Pancreas (tissue), 10 donors: ENCODE measurements around the gene LTO1. TPM values are rescaled to one million over a fixed set of nuclear protein-coding genes. Genes with fewer than 3 reads are reported as not detected.

ENCODE experiments used
- ATAC-seq, 4 donors: fragments of 200-7000 bp; cut with Tn5 transposase; one replicate each; pipeline versions ENCODE4 v1.8.0 to v1.9.1; 2020; ENCODE audit warnings: mild to moderate bottlenecking in 4 of 4, moderate library complexity in 4 of 4
- DNase-seq, 6 donors: peaks; one replicate each; pipeline ENCODE4 v3.0.0-alpha.2; 2020
- FAIRE-seq: peaks from 2 replicates; lab custom pipeline; 2012; peaks lifted over from hg19 to GRCh38; lab: Jason Lieb, UNC
- H3K27ac ChIP-seq, 4 donors: fragments of 200-600 bp; sonication (generic); 1 replicate in 3 of 4; 2 replicates in 1 of 4; pipeline versions ENCODE4 v1.5.0 to v1.8.0; 2020
- H3K27me3 ChIP-seq, 4 donors: fragments of 200-600 bp; one replicate each; pipeline ENCODE4 v1.8.0; 2021
- H3K36me3 ChIP-seq, 3 donors: fragments of 200-600 bp; sonication (generic) in 1 of 3; one replicate each; pipeline versions ENCODE4 v1.5.0 to v1.8.0; 2020 to 2021
- H3K4me1 ChIP-seq, 3 donors: fragments of 200-600 bp; one replicate each; pipeline ENCODE4 v1.8.0; 2021
- H3K4me3 ChIP-seq, 4 donors: fragments of 200-600 bp; sonication (generic) in 2 of 4; one replicate each; pipeline versions ENCODE4 v1.5.0 to v1.8.0; 2020 to 2021
- H3K9me3 ChIP-seq, 4 donors: fragments of 200-600 bp; one replicate each; pipeline ENCODE4 v1.8.0; 2021
- CTCF ChIP-seq, 4 donors: fragments of 200-600 bp; sonication (generic) in 3 of 4; IDR thresholded peaks; one replicate each; pipeline versions ENCODE4 v1.5.0 to v1.8.0; 2021; ENCODE audit warnings: antibody characterized with exemption in 4 of 4
- WGBS, 2 donors: extraction: QIAGEN DNeasy Blood & Tissue Kit; methylation state at CpG; one replicate each; pipeline ENCODE4 v1.1.7; 2013; 5-methylcytosine and 5-hydroxymethylcytosine counted together
- intact Hi-C, 3 donors: fragments of 100-400 bp; cut with DNase I; formaldehyde crosslinking; loops; one replicate each; pipeline versions ENCODE4 v1.11.1 to v1.14.2; 2022
- polyA plus RNA-seq, 2 donors: library from polyadenylated mRNA; stranded (reverse); fragments of 200-250 nt; gene quantifications; one replicate each; pipeline ENCODE4 v1.2.3, GENCODE V29; 2013
- total RNA-seq, 6 donors: library from RNA; stranded (reverse); fragmentation: NEBNext Ultra II Directional in 4 of 6; extraction: Animal tissue kit (Norgen Biotek cat#: 25700) in 4 of 6; gene quantifications; one replicate each; pipeline versions ENCODE4 v1.2.1 to v1.2.4, GENCODE V29; 2021 to 2023
- donor health status: healthy with polysubstance abuse.
- donor health status: DM: no; HTN: no; CAD: no; lungs with moderate emphysema.
- donor health status: DM: no; HTN: no; CAD: no.
- donor health status: control.
- donor health status: control.
- donor health status: Bipolar disorder and iron deficiency.
- donor health status: DM: yes; HTN: yes; CAD: no.
- donor health status: DM: no; HTN: no; CAD: no.
- donor health status: DM: no; HTN: no; CAD: no.
- donor health status: DM: yes; HTN: yes; CAD: no.

Gene LTO1
- total and polyA plus RNA-seq, 8 donors: 7.7 to 27.8 (median 12.2) TPM

GRCh38 chr11:69682681-69683326 is 7.7 kb upstream of the LTO1 start:
- Histone ChIP-seq H3K36me3 (no peaks in the 10 kb centered on the region), H3K27me3 (no peaks in the 10 kb centered on the region), H3K27ac (no peak overlapping the region), H3K4me1 (no peaks in the 10 kb centered on the region), H3K4me3 (no peak overlapping the region), H3K9me3 (no peaks in the 10 kb centered on the region)
- TF ChIP-seq CTCF (IDR thresholded peaks at IDR 0.05): no peak
- FAIRE-seq (no peak), ATAC-seq (no peak), DNase-seq (peak in 2 of 6 donors; percentile 5 to 38)
- 85 to 89% methylated on average over 7 of the region's 7 CpGs for WGBS, 2 donors
- intact Hi-C loops: loop anchor here in 2 of 3 donors (5.0 to 10.0 kb wide), 2 partner anchors 199 to 512 kb away; no protein-coding TSS in a partner anchor

- H3K36me3 ChIP-seq: no peaks in the 10 kb centered on the region
- FAIRE-seq (no peak), ATAC-seq (no peak), DNase-seq (peak in 1 of 6 donors; percentile 21)
- H3K4me3 ChIP-seq: no peak overlapping the region
- intact Hi-C loops: loop anchor here in 2 of 3 donors (5.0 to 10.0 kb wide), 2 partner anchors 200 to 513 kb away; no protein-coding TSS in a partner anchor
- TF ChIP-seq CTCF (IDR thresholded peaks at IDR 0.05): no peak
- H3K27me3 ChIP-seq: no peaks in the 10 kb centered on the region
- no peak overlapping the region for H3K27ac ChIP-seq
- no peaks in the 10 kb centered on the region for H3K9me3 ChIP-seq
- WGBS, 2 donors: 73 to 89% methylated on average over 6 of the region's 6 CpGs
- H3K4me1 ChIP-seq: no peaks in the 10 kb centered on the region
Measured at GRCh38 chr11:69682221-69682620, 7.1 kb upstream of the LTO1 start.

GRCh38 chr11:69680688-69681087 is 5.5 kb upstream of the LTO1 start:
- FAIRE-seq: no peak
- H3K36me3 ChIP-seq: no peaks in the 10 kb centered on the region
- 81 to 83% methylated on average over 5 of the region's 5 CpGs for WGBS, 2 donors
- H3K4me1 ChIP-seq: peaks cover 0 to 2% (median 0%) of the 10 kb centered on the region in 3 donors
- H3K27me3 ChIP-seq: no peaks in the 10 kb centered on the region
- DNase-seq: peak in 1 of 6 donors; percentile 18
- no peaks in the 10 kb centered on the region for H3K9me3 ChIP-seq
- TF ChIP-seq CTCF (IDR thresholded peaks at IDR 0.05): no peak
- H3K4me3 ChIP-seq: no peak overlapping the region
- intact Hi-C loops: loop anchor here in 2 of 3 donors (5.0 to 10.0 kb wide), 2 partner anchors 202 to 514 kb away; no protein-coding TSS in a partner anchor
- ATAC-seq: no peak
- no peak overlapping the region for H3K27ac ChIP-seq

- ATAC-seq (no peak), DNase-seq (no peak), FAIRE-seq (no peak)
- H3K9me3 ChIP-seq: no peaks in the 10 kb centered on the region
- no peaks in the 10 kb centered on the region for H3K36me3 ChIP-seq
- WGBS, 2 donors: 50 to 67% methylated on average over 2 of the region's 2 CpGs
- H3K27ac ChIP-seq: no peak overlapping the region
- no peak for TF ChIP-seq CTCF (IDR thresholded peaks at IDR 0.05)
- H3K4me3 ChIP-seq: no peak overlapping the region
- H3K4me1 ChIP-seq: peaks cover 0 to 11% (median 6%) of the 10 kb centered on the region in 3 donors
- H3K27me3 ChIP-seq: no peaks in the 10 kb centered on the region
- intact Hi-C loops: no loop called here
Measured at GRCh38 chr11:69677749-69678148, 2.6 kb upstream of the LTO1 start.
